Prostate gland (tissue), 2 donors: ENCODE data around the gene DSCAM.

Source experiments
- CTCF ChIP-seq, 4 experiments: fragments of 200-600 bp in 2 of 4; fragments of 450-650 bp in 2 of 4; sonication (generic) in 2 of 4; IDR thresholded peaks; 1 replicate in 3 of 4; 2 replicates in 1 of 4; pipeline ENCODE4 v1.5.1; 2016 to 2019; ENCODE audit warnings: antibody characterized with exemption in 4 of 4, mild to moderate bottlenecking in 2 of 4, moderate library complexity in 2 of 4
- POLR2AphosphoS5 ChIP-seq: sonication (generic); formaldehyde crosslinking; IDR thresholded peaks from one replicate; pipeline ENCODE4 v1.6.1; 2017; ENCODE audit warnings: antibody characterized with exemption

GRCh38 chr21:40768056-40768455 lies 78.9 kb downstream of the DSCAM start:
- no peak for TF ChIP-seq POLR2AphosphoS5
- no peak for TF ChIP-seq CTCF (IDR thresholded peaks at IDR 0.05)
